GM23248 (cell line): ENCODE data around the gene FGFR2.

Source experiments
- EZH2 ChIP-seq: fragments of 200-600 bp; sonication (generic); IDR thresholded peaks from 2 replicates; pipeline ENCODE4 v1.6.1; 2018; ENCODE audit warnings: antibody characterized with exemption, mild to moderate bottlenecking; ENCODE audit not compliant: insufficient read depth, poor library complexity, severe bottlenecking
- EZH2phosphoT487 ChIP-seq: fragments of 200-600 bp; sonication (generic); IDR thresholded peaks from 2 replicates; pipeline ENCODE4 v1.6.1; 2018; ENCODE audit warnings: antibody characterized with exemption, moderate library complexity, mild to moderate bottlenecking, low read depth; ENCODE audit not compliant: insufficient read depth

- no peak for TF ChIP-seq EZH2
- no peak for TF ChIP-seq EZH2phosphoT487
Measured at GRCh38 chr10:121628859-121629258, 30.6 kb upstream of the FGFR2 start.
